ENCODE results near the gene TCOF1. TPM values are rescaled to one million over a fixed set of nuclear protein-coding genes. Genes with fewer than 3 reads are reported as not detected.

Gene TCOF1
- total and polyA plus RNA-seq, 2 experiments from 2014 or later = 86.8 to 165 TPM

- TF ChIP-seq NANOG (IDR thresholded peaks at IDR 0.05; ENCODE audit: borderline replicate concordance) (no peak), JUNB (IDR thresholded peaks at IDR 0.05; ENCODE audit: unreplicated experiment) (no peak), CREB1 (CRISPR knock-in tag; IDR thresholded peaks at IDR 0.05; ENCODE audit: low read depth) (no peak), ZNF462 (CRISPR knock-in tag; IDR thresholded peaks at IDR 0.05) (no peak), ZNF331 (CRISPR knock-in tag; IDR thresholded peaks at IDR 0.05; ENCODE audit: low read depth) (no peak), POLR2AphosphoS5 (IDR thresholded peaks at IDR 0.05; ENCODE audit: low read depth) (no peak), REST (IDR thresholded peaks at IDR 0.05; ENCODE audit: unreplicated experiment) (no peak), ZNF114 (CRISPR knock-in tag; IDR thresholded peaks at IDR 0.05) (no peak), EZH2phosphoT487 (IDR thresholded peaks at IDR 0.05; ENCODE audit: unreplicated experiment) (no peak)
- TF ChIP-seq, protein P1, sequence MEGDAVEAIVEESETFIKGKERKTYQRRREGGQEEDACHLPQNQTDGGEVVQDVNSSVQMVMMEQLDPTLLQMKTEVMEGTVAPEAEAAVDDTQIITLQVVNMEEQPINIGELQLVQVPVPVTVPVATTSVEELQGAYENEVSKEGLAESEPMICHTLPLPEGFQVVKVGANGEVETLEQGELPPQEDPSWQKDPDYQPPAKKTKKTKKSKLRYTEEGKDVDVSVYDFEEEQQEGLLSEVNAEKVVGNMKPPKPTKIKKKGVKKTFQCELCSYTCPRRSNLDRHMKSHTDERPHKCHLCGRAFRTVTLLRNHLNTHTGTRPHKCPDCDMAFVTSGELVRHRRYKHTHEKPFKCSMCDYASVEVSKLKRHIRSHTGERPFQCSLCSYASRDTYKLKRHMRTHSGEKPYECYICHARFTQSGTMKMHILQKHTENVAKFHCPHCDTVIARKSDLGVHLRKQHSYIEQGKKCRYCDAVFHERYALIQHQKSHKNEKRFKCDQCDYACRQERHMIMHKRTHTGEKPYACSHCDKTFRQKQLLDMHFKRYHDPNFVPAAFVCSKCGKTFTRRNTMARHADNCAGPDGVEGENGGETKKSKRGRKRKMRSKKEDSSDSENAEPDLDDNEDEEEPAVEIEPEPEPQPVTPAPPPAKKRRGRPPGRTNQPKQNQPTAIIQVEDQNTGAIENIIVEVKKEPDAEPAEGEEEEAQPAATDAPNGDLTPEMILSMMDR (conservative IDR thresholded peaks at IDR 0.05; ENCODE audit: low read depth in 2 of 2) = no peak
- no peaks in the 10 kb centered on the region for H3K9me2 ChIP-seq (ENCODE audit: insufficient read depth)
- H3K4me3 Mint-ChIP-seq = no peak overlapping the region
Measured at GRCh38 chr5:150431574-150431973, 74.1 kb downstream of the TCOF1 start.

More at GRCh38 chr5:150431574-150431973, 74.1 kb downstream of the TCOF1 start:
- no peak for DNase-seq (ENCODE audit: low spot score)
- Histone ChIP-seq H3K79me2 (replicated peaks; ENCODE audit: insufficient read depth) (no peaks in the 10 kb centered on the region), H3K36me3 (ENCODE audit: insufficient read depth) (no peaks in the 10 kb centered on the region), H3F3A (replicated peaks; ENCODE audit: low read depth) (no peaks in the 10 kb centered on the region), H3K27ac (ENCODE audit: low read depth) (no peak overlapping the region), H3K4me3 (no peak overlapping the region), H2AFZ (no peak overlapping the region), H3K4me1 (ENCODE audit: insufficient read depth) (no peaks in the 10 kb centered on the region), H3K4me2 (no peak overlapping the region), H3K27me3 (ENCODE audit: insufficient read depth) (no peaks in the 10 kb centered on the region), H4K20me1 (replicated peaks; ENCODE audit: insufficient read depth) (no peaks in the 10 kb centered on the region)
- H3K27me3 Mint-ChIP-seq (ENCODE audit: insufficient read depth, low read depth, poor library complexity) = peaks cover 17% of the 10 kb centered on the region
- H3K9me3 Mint-ChIP-seq = no peaks in the 10 kb centered on the region
- no peaks in the 10 kb centered on the region; the same call in 2 of the 3 replicates for H3K36me3 Mint-ChIP-seq (ENCODE audit: low read depth)
- H3K27ac Mint-ChIP-seq = no peak overlapping the region
- ATAC-seq = no peak
- H3K4me1 Mint-ChIP-seq = no peaks in the 10 kb centered on the region

All from GM23338 (cell line).